Measurements from ENCODE around the gene HAUS5. TPM values are rescaled to one million over a fixed set of nuclear protein-coding genes. Genes with fewer than 3 reads are reported as not detected.

Gene HAUS5
- total and polyA plus RNA-seq, 2 donors (not counting 1 experiment from before 2014, with no cell fraction given), result 32.2 to 42.8 TPM

- peaks cover 0 to 13% (median 8%) of the 10 kb centered on the region in 3 donors for H3K9me3 ChIP-seq (ENCODE audit: control extremely low read depth in 1 of 3, control insufficient read depth in 2 of 3, insufficient read depth in 1 of 3, low read length in 2 of 3)
- Mint-ChIP-seq H3K9me3 (ENCODE audit: insufficient read depth) (no peaks in the 10 kb centered on the region), H3K4me3 (no peak overlapping the region), H3K4me1 (peaks cover 38% of the 10 kb centered on the region), H3K27me3 (no peaks in the 10 kb centered on the region), H3K27ac (peak overlapping the region; percentile 32)
- intact Hi-C loops (cut with micrococcal nuclease), result no loop called here
- no peak overlapping the region for H3K27ac ChIP-seq (ENCODE audit: low read length in 2 of 2)
- no peak for TF ChIP-seq EZH2 (IDR thresholded peaks at IDR 0.05; ENCODE audit: borderline replicate concordance, insufficient read depth, low read depth, low read length, poor library complexity, severe bottlenecking)
- TF ChIP-seq CTCF (IDR thresholded peaks at IDR 0.05), result no peak
- peaks cover 6% of the 10 kb centered on the region for H3K79me2 ChIP-seq (ENCODE audit: control insufficient read depth, insufficient read depth, low read length)
- no peaks in the 10 kb centered on the region for H3K27me3 ChIP-seq (replicated peaks in 1 of 4; ENCODE audit: control extremely low read depth in 1 of 4, control insufficient read depth in 3 of 4, insufficient read depth in 4 of 4, low read length in 3 of 4)
- no peak overlapping the region for H3K4me2 ChIP-seq (replicated peaks; ENCODE audit: low read depth, low read length, poor library complexity, severe bottlenecking)
- no peak overlapping the region for H3K4me3 ChIP-seq (ENCODE audit: control extremely low read depth in 1 of 5, extremely low read depth in 1 of 5, insufficient read depth in 1 of 5, low read depth in 2 of 5, low read length in 4 of 5)
- ATAC-seq (ENCODE audit: low read depth) (no peak), DNase-seq (no peak)
- no peaks in the 10 kb centered on the region for H4K20me1 ChIP-seq (ENCODE audit: control insufficient read depth, insufficient read depth, low read length, poor library complexity, severe bottlenecking)
- H3K9ac ChIP-seq (ENCODE audit: low read length), result no peak overlapping the region
- H3K36me3 ChIP-seq (replicated peaks in 1 of 2; ENCODE audit: control extremely low read depth in 1 of 2, control insufficient read depth in 1 of 2, extremely low read depth in 1 of 2, insufficient read depth in 2 of 2, low read length in 1 of 2), result no peaks in the 10 kb centered on the region
- H3K4me1 ChIP-seq (ENCODE audit: control insufficient read depth in 2 of 2, insufficient read depth in 2 of 2, low read length in 2 of 2), result peaks cover 34 to 44% of the 10 kb centered on the region in 2 donors
- WGBS (ENCODE audit: insufficient coverage), result no CpG with 5 or more reads among the region's 3 CpGs
- CTCF ChIA-PET, result interaction anchor here (1.0 to 2.6 kb wide), 2 partner anchors 14 to 97 kb away, joined by 4 to 9 read pairs; no protein-coding TSS in a partner anchor
- POLR2A ChIA-PET, result interaction anchor here (0.6 kb wide), 1 partner anchor 21 kb away, joined by 3 read pairs; the partner anchor contains the start of gene RBM42
- no peak overlapping the region for H2AFZ ChIP-seq (ENCODE audit: insufficient read depth, low read depth, low read length, poor library complexity, severe bottlenecking)
Observed at GRCh38 chr19:35607661-35608060, 4.9 kb upstream of the HAUS5 start.

DNA sequence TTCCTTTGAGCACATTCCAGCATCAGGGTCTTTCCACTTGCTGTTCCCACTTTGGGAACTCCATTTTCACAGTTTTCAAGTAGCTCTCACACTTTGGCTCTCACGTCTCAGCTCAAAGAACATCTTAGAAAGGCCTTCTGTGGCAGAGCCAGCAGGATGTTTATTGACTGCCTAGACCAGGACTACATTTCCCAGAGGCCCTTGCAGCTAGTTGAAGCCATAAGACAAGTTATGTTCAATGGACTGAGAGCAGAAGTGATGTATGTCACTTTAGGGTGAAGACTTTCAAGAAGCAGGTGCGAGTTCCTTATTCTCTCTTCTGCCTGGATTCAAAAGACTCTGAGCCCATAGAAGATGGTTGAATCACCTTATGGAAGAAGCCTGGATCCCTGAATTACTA, 4.3 kb upstream of the HAUS5 start:
- H3K27me3 Mint-ChIP-seq, result no peaks in the 10 kb centered on the region
- H3K79me2 ChIP-seq (ENCODE audit: control insufficient read depth, insufficient read depth, low read length), result peaks cover 11% of the 10 kb centered on the region
- POLR2A ChIA-PET, result no interaction called here
- no peak overlapping the region for H3K4me3 ChIP-seq (ENCODE audit: control extremely low read depth in 1 of 5, extremely low read depth in 1 of 5, insufficient read depth in 1 of 5, low read depth in 2 of 5, low read length in 4 of 5)
- H3K4me2 ChIP-seq (replicated peaks; ENCODE audit: low read depth, low read length, poor library complexity, severe bottlenecking), result no peak overlapping the region
- no peaks in the 10 kb centered on the region for H4K20me1 ChIP-seq (ENCODE audit: control insufficient read depth, insufficient read depth, low read length, poor library complexity, severe bottlenecking)
- H3K4me1 Mint-ChIP-seq, result peaks cover 39% of the 10 kb centered on the region
- WGBS (ENCODE audit: insufficient coverage), result 59% methylated on average over 2 of the region's 2 CpGs
- intact Hi-C loops (cut with micrococcal nuclease), result no loop called here
- no peak for TF ChIP-seq EZH2 (IDR thresholded peaks at IDR 0.05; ENCODE audit: borderline replicate concordance, insufficient read depth, low read depth, low read length, poor library complexity, severe bottlenecking)
- TF ChIP-seq CTCF (IDR thresholded peaks at IDR 0.05), result no peak
- peaks cover 38 to 50% of the 10 kb centered on the region in 2 donors for H3K4me1 ChIP-seq (ENCODE audit: control insufficient read depth in 2 of 2, insufficient read depth in 2 of 2, low read length in 2 of 2)
- ATAC-seq (ENCODE audit: low read depth) (no peak), DNase-seq (peak; percentile 61)
- no peak overlapping the region for H2AFZ ChIP-seq (ENCODE audit: insufficient read depth, low read depth, low read length, poor library complexity, severe bottlenecking)
- no peaks in the 10 kb centered on the region for H3K27me3 ChIP-seq (replicated peaks in 1 of 4; ENCODE audit: control extremely low read depth in 1 of 4, control insufficient read depth in 3 of 4, insufficient read depth in 4 of 4, low read length in 3 of 4)
- CTCF ChIA-PET, result interaction anchor here (1.0 to 2.6 kb wide), 2 partner anchors 15 to 98 kb away, joined by 4 to 9 read pairs; no protein-coding TSS in a partner anchor
- peak overlapping the region; percentile 52 to 99 for H3K27ac ChIP-seq (ENCODE audit: low read length in 2 of 2)
- no peaks in the 10 kb centered on the region for H3K36me3 ChIP-seq (replicated peaks in 1 of 2; ENCODE audit: control extremely low read depth in 1 of 2, control insufficient read depth in 1 of 2, extremely low read depth in 1 of 2, insufficient read depth in 2 of 2, low read length in 1 of 2)
- H3K4me3 Mint-ChIP-seq, result peak overlapping the region; percentile 6
- no peaks in the 10 kb centered on the region for H3K9me3 Mint-ChIP-seq (ENCODE audit: insufficient read depth)
- H3K27ac Mint-ChIP-seq, result peak overlapping the region; percentile 76
- peaks cover 0 to 13% (median 8%) of the 10 kb centered on the region in 3 donors for H3K9me3 ChIP-seq (ENCODE audit: control extremely low read depth in 1 of 3, control insufficient read depth in 2 of 3, insufficient read depth in 1 of 3, low read length in 2 of 3)
- no peak overlapping the region for H3K9ac ChIP-seq (ENCODE audit: low read length)

Data from B cell (primary cell).